RWPE2 (cell line): ENCODE data around the gene MACROD2.
A peak's percentile ranks its signal among the peaks of the same experiment; 100 is the strongest.
"Not testable (repeated sequence)": the region's sequence is repeated elsewhere in the genome, so short reads cannot be mapped to it uniquely, and the experiment has no call there.

ENCODE experiments used
- ATAC-seq: fragments of 200-7000 bp; cut with Tn5 transposase; 3 replicates; pipeline ENCODE4 v1.9.1; 2021; ENCODE audit warnings: low read depth
- DNase-seq: peaks from one replicate; pipeline ENCODE4 v3.0.0-alpha.2; 2020; ENCODE audit warnings: low spot score
- H3K27ac ChIP-seq: fragments of 450-650 bp; 2 replicates; pipeline ENCODE4 v1.5.1; 2017; ENCODE audit warnings: mild to moderate bottlenecking; ENCODE audit not compliant: poor library complexity, severe bottlenecking
- H3K27me3 ChIP-seq: fragments of 250-450 bp; sonication (Bioruptor Pico); 2 replicates; pipeline ENCODE4 v1.5.1; 2021; ENCODE audit warnings: mild to moderate bottlenecking, moderate library complexity; ENCODE audit not compliant: insufficient read depth, poor library complexity, severe bottlenecking
- H3K36me3 ChIP-seq: fragments of 250-450 bp; sonication (Bioruptor Pico); 2 replicates; pipeline ENCODE4 v1.5.1; 2020; ENCODE audit warnings: low read depth, mild to moderate bottlenecking, moderate library complexity
- H3K4me1 ChIP-seq: fragments of 250-450 bp; sonication (Bioruptor Pico); 2 replicates; pipeline ENCODE4 v1.5.1; 2021; ENCODE audit warnings: mild to moderate bottlenecking, moderate library complexity; ENCODE audit not compliant: insufficient read depth, poor library complexity, severe bottlenecking
- H3K4me3 ChIP-seq: fragments of 250-450 bp; sonication (Bioruptor Pico); 2 replicates; pipeline ENCODE4 v1.5.1; 2021; ENCODE audit warnings: mild to moderate bottlenecking, moderate library complexity; ENCODE audit not compliant: severe bottlenecking
- H3K9me3 ChIP-seq: fragments of 250-450 bp; sonication (Bioruptor Pico); 2 replicates; pipeline ENCODE4 v1.5.1; 2021; ENCODE audit warnings: mild to moderate bottlenecking, moderate library complexity; ENCODE audit not compliant: severe bottlenecking
- TF ChIP-seq, protein P1 (sequence below): fragments of 450-650 bp; IDR thresholded peaks from one replicate; pipeline ENCODE4 v1.5.1; 2017; ENCODE audit warnings: mild to moderate bottlenecking, moderate library complexity; ENCODE audit not compliant: poor library complexity, severe bottlenecking

MACROD2 gene

DNA sequence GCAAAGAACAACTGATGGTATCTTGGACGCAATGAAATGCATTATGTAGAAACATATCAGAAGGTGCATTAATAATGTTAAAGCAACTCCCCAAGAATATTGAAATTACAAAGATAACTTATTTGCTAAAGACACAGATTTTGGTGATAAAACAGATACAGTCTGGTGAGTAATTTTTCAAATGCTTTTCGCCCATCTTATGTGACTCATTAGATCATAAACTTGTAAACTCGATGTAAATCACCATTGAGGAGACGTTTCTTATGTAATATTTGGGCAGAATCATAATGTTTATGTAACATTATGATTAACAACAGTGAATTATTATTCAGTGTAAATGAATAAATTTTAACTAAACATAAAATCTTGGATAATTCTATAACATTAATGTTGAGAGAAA lies 1969.8 kb downstream of the MACROD2 start:
- ATAC-seq: peak; percentile 51; the same call in 1 of the 3 replicates
- TF ChIP-seq, protein P1, sequence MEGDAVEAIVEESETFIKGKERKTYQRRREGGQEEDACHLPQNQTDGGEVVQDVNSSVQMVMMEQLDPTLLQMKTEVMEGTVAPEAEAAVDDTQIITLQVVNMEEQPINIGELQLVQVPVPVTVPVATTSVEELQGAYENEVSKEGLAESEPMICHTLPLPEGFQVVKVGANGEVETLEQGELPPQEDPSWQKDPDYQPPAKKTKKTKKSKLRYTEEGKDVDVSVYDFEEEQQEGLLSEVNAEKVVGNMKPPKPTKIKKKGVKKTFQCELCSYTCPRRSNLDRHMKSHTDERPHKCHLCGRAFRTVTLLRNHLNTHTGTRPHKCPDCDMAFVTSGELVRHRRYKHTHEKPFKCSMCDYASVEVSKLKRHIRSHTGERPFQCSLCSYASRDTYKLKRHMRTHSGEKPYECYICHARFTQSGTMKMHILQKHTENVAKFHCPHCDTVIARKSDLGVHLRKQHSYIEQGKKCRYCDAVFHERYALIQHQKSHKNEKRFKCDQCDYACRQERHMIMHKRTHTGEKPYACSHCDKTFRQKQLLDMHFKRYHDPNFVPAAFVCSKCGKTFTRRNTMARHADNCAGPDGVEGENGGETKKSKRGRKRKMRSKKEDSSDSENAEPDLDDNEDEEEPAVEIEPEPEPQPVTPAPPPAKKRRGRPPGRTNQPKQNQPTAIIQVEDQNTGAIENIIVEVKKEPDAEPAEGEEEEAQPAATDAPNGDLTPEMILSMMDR: no peak
- Histone ChIP-seq H3K9me3 (no peaks in the 10 kb centered on the region), H3K36me3 (no peaks in the 10 kb centered on the region), H3K27ac (no peak overlapping the region), H3K4me3 (no peak overlapping the region), H3K4me1 (no peaks in the 10 kb centered on the region), H3K27me3 (no peaks in the 10 kb centered on the region)
- no peak for DNase-seq

DNA sequence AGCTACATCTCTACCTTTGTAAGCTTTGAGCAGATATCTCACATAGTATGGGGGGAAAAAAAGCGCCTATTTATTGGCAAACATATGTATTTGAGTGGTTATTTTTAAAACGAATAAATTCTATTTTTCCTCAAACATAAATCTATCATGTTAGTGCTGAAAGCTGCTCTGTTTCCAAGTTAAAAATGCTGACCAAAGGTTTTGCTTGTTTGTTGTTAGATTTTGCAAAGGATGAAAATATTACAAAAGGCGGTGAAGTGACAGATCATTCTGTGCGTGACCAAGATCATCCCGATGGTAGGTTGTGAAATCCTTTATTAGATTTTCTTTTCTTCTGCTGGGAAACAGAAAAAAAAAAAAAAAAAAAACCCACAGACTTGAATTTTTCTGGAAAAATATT lies 1972.0 kb downstream of the MACROD2 start:
- Histone ChIP-seq H3K9me3 (no peaks in the 10 kb centered on the region), H3K27me3 (no peaks in the 10 kb centered on the region), H3K27ac (no peak overlapping the region), H3K4me3 (no peak overlapping the region), H3K4me1 (no peaks in the 10 kb centered on the region), H3K36me3 (no peaks in the 10 kb centered on the region)
- TF ChIP-seq, protein P1: no peak
- ATAC-seq (no peak), DNase-seq (no peak)

DNA sequence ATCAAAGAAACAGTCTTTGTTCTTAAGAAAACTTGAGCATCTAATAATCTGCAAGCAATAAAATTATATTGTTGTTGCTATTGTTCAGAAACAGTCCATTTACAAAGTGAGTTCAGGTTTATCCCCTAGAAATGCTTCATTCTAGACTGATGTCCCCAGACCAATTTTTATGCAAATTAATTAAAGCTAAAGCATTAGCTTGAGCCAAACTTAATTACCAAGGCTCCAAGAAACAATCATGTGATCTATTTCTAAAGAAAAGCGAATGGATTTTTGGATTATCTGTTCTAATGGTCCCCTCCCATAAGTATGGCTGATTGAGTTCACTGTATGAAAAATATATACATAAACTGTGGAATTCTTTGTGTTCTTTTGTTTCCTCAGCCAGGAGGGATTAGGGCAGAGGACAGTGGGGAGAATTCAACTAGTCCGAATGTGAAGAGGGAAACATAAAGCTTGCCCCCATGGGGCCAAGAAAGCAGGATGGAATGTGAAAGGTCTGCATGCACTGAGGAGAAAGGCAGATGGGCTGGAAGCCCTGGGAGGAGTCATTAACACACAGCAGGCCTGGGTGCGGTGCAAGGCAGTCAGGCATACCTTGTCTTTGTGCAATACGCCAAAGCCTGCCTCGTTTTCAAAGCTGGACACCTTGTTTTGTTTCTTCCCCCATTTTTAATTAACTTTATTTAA lies 1980.9 kb downstream of the MACROD2 start:
- Histone ChIP-seq H3K9me3 (no peaks in the 10 kb centered on the region), H3K27ac (no peak overlapping the region), H3K4me1 (no peaks in the 10 kb centered on the region), H3K4me3 (no peak overlapping the region), H3K27me3 (no peaks in the 10 kb centered on the region), H3K36me3 (no peaks in the 10 kb centered on the region)
- DNase-seq: no peak
- TF ChIP-seq, protein P1: no peak
- no peak for ATAC-seq

DNA sequence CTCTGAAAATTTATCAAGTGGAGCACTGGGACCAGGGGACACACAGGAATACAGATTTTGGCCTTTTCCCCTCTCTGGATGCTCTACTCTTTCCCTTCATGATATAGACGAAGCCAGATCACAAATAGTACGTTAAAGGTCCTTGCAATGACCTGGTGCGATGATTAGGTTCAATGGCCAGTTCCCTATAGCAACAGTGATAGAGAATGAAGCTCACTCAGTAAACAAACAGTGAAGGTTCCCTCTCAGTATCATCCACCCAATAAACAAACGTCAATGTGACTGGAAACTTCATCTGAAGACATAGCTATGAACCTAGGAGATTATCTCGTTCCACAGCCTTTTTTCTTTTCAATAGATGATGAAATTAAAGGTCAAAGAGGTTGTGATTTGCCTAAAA lies 1981.7 kb downstream of the MACROD2 start:
- DNase-seq: no peak
- Histone ChIP-seq H3K9me3 (no peaks in the 10 kb centered on the region), H3K36me3 (no peaks in the 10 kb centered on the region), H3K27ac (no peak overlapping the region), H3K4me3 (no peak overlapping the region), H3K4me1 (no peaks in the 10 kb centered on the region), H3K27me3 (no peaks in the 10 kb centered on the region)
- TF ChIP-seq, protein P1: no peak
- no peak for ATAC-seq

DNA sequence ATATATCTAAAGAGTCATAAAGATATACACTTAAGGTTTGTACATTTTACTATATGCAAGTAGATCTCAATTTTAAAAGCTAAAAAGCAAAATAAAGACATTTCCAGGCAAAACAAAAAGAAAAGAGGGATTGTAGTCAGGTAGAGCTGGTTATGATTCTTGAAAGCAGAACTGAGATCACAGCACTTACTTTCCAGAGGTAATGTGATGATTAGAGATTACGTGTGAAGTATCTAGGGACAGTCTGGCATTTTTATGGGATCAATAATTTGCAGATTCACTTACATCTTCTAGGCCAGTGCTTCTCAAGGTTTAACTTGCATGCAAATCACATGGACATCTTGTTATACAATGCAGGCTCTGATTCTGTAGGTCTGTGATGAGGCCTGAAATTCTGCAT lies 1982.4 kb downstream of the MACROD2 start:
- no peaks in the 10 kb centered on the region for H3K36me3 ChIP-seq
- H3K27me3 ChIP-seq: no peaks in the 10 kb centered on the region
- DNase-seq (no peak), ATAC-seq (no peak)
- H3K4me1 ChIP-seq: no peaks in the 10 kb centered on the region
- TF ChIP-seq, protein P1: no peak
- no peak overlapping the region for H3K27ac ChIP-seq
- no peak overlapping the region for H3K4me3 ChIP-seq
- H3K9me3 ChIP-seq: no peaks in the 10 kb centered on the region

DNA sequence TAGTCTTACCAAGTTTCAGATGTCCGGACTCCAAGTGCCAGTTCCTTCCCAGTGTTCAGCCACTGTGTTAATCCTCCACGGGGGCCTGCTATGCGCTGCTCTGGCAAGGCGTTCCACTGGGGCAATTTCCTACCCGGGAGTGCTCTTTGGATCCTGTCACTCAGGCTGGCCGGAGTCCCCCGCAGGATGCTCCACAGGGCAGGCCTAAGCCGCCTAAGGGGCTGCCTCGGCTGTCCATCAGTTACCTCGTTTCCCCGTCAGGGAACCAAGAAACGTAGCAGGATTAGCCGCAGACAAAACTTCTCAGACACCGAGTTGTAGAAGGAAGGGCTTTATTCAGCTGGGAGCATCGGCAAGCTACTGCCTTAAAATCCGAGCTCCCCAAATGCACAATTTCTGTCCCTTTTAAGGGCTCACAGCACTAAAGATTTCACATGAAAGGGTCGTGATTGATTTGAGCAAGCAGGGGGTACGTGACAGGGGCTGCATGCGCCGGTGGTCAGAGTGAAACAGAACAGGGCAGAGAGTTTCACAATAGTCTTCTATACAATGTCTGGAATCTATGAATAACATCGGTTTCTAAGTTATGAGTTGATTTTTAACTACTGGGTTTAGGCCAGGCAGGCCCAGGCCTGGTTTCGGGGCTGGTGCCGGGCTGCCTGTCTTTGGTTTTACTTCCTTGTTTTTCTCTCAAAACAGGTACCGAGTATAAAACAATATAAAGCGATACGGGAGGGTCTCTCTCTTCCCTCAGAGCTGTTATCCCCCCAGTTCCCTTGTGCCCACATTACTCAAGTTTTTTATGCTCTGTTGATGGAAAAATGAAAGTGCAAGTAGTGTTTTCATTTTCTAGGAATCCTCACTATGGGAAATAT lies 1990.4 kb downstream of the MACROD2 start:
- not testable (repeated sequence) for ATAC-seq, H3K9me3 ChIP-seq, H3K4me1 ChIP-seq, H3K36me3 ChIP-seq, H3K27me3 ChIP-seq, H3K27ac ChIP-seq, H3K4me3 ChIP-seq, DNase-seq
